Astrocyte of the cerebellum (primary cell): ENCODE data around the gene ENOX2.

Experiments
- DNase-seq: peaks from one replicate; pipeline ENCODE4 v3.0.0-alpha.2; 2011; ENCODE audit warnings: low read depth
- H3K4me3 ChIP-seq: 2 replicates; pipeline ENCODE4 v1.5.1; 2011; ENCODE audit warnings: mild to moderate bottlenecking, low read depth, low read length, moderate library complexity
- in situ Hi-C: cut with HindIII; loops from 2 replicates; pipeline ENCODE4 v1.10.0; 2017; ENCODE audit warnings: low sequenced_read_pairs
- TF ChIP-seq, protein P1 (sequence below): IDR thresholded peaks from 2 replicates; pipeline ENCODE4 v1.5.1; 2012; ENCODE audit warnings: low read length, low read depth, moderate library complexity, mild to moderate bottlenecking; ENCODE audit errors: missing control alignments

ENOX2 gene

DNA sequence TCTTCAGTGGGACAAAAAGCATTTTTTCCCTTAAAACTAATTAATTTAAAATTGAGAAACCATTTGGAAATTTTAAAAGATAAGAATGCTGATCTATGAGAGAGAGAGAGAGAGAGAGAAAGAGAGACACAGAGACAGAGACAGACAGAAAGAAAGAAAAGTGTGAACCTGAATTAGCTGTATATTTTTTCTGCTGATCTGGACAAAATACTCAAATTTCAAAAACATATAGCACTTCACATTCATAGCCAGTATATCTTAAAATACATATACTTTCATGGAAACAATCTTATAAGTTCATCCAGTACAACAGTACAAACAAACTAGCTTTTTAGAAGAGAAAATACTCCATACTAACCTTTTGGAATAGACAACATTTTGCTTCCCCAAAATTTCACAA lies 18.4 kb downstream of the ENOX2 start:
- in situ Hi-C loops = no loop called here
- TF ChIP-seq, protein P1, sequence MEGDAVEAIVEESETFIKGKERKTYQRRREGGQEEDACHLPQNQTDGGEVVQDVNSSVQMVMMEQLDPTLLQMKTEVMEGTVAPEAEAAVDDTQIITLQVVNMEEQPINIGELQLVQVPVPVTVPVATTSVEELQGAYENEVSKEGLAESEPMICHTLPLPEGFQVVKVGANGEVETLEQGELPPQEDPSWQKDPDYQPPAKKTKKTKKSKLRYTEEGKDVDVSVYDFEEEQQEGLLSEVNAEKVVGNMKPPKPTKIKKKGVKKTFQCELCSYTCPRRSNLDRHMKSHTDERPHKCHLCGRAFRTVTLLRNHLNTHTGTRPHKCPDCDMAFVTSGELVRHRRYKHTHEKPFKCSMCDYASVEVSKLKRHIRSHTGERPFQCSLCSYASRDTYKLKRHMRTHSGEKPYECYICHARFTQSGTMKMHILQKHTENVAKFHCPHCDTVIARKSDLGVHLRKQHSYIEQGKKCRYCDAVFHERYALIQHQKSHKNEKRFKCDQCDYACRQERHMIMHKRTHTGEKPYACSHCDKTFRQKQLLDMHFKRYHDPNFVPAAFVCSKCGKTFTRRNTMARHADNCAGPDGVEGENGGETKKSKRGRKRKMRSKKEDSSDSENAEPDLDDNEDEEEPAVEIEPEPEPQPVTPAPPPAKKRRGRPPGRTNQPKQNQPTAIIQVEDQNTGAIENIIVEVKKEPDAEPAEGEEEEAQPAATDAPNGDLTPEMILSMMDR = no peak
- no peak for DNase-seq
- H3K4me3 ChIP-seq = no peak overlapping the region

DNA sequence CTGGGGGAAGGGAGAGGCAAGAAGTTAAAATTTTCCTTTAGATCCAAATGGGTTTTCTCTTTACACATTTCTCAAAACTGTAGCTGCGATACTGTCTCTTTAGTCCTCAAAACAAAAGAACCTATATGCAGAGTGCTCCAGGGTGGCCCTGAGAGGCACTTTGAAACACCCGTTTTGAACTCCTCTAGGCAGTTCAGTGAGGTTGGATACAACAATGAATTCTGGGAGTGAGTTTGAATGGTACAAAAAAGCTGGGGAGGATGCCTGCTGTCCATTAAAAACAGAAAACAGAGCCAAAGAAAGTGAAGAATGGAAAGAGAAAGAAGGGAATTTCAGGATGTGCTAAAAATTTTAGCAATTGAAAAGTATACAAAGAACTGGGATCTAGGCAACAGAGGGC lies 23.1 kb downstream of the ENOX2 start:
- in situ Hi-C loops = no loop called here
- no peak for DNase-seq
- TF ChIP-seq, protein P1 = no peak
- H3K4me3 ChIP-seq = no peak overlapping the region

DNA sequence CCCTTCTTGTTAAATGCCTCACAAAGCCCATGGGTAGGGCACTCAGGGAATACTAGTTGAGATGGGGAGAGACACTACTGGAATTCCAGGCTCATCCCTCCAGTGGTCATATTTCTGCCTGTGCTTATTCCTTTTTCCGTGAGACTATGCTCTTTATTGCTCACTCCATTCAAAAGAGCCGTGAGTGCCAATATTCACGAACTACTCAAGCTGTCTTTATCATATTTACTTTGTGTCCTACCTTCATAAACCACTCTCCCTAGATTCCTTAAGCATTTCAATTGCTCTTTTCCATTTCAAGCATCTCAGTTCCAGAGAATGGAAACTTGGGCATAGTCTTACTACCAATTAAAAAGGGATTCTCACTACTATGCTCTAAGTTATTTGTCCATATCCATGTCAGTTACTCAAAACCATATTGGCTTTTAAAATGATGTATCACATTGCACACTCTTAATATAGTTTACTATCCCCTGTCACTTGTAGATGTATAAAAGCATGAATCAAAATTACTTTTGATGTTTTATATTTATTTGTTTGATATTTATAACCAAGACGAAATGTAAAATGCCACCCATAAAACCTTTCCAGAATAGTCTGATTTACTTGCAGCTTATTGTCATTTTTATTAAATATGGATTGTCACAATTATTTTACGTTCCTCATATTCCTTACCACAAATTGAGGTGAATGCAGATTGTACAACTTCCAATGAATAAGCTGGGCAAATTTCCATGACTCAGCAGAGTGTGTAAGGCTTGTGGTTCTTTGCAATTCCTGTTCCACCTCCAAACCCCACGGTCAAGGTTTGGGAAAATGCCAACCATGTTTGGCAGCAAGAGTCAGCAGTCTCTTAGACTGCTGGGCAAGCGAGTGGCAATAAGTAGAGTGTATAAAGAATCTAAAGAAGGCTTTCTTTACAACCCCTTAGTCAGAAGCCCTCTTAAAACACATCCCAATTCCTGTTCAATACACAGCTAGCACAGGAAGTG lies 24.4 kb downstream of the ENOX2 start:
- no peak overlapping the region for H3K4me3 ChIP-seq
- DNase-seq = peak; percentile 92
- TF ChIP-seq, protein P1 = no peak
- in situ Hi-C loops = no loop called here

DNA sequence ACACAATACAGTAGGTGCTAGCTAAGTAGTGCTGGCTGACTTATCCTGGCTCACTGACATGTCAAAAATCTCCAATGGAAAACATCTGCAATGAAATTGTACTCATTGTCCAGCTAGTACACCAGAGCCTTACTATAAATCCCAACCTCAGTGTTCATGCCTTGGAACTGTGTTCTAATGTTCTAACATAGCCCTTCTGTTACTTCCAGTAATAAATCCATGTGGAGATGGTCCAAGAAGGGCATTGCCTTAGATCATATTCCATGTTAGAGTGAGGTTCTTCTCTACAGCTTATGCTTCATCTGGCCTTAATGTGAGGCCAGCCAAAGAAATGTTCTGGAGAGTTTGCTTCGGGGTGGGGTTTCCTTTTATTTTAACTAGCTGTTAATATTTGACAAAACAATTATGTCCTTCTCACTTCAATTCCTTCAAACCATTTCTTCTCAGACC lies 25.1 kb downstream of the ENOX2 start:
- H3K4me3 ChIP-seq = no peak overlapping the region
- TF ChIP-seq, protein P1 = no peak
- in situ Hi-C loops = no loop called here
- DNase-seq = no peak

DNA sequence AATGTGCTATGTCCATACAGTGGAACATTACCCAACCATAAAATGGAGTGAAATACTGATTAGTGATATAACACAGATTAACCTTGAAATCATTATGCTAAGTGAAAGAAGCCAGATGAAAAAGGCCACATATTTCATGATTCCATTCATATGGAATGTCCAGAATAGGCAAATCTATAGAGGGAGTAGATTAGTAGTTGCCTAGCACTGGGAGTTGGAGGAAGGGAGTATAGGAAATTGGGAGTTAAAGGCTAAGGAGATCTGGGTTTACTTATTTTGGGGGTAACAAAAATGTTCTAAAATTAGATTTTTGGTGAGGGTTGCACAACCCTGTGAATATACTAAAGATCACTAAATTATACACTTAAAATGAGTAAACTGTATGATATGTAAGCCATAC lies 26.8 kb downstream of the ENOX2 start:
- TF ChIP-seq, protein P1 = no peak
- H3K4me3 ChIP-seq = no peak overlapping the region
- in situ Hi-C loops = no loop called here
- no peak for DNase-seq

DNA sequence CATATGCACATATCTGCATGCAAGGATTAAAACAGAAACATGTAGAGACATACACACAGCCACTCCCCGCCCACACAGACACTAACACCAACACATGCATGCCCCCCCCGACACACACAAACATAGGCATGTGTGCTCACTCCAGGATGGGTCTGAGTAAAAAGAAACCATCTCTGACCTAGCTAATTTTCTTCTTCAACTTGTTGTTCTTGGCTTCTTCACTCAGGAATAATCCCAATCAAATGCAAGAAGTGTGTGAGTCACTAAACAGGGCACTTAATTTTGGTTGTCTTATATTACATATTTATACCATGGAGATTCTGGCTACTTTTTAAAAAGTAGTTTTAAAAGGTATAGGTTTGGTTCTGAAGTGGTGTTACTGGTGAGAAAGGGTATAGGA lies 28.3 kb downstream of the ENOX2 start:
- H3K4me3 ChIP-seq = no peak overlapping the region
- DNase-seq = no peak
- TF ChIP-seq, protein P1 = no peak
- in situ Hi-C loops = no loop called here
